Smooth muscle cell (in vitro differentiated cells): ENCODE data around the gene TMC1. TPM values are rescaled to one million over a fixed set of nuclear protein-coding genes. Genes with fewer than 3 reads are reported as not detected.

Source experiments
- DNase-seq: peaks from one replicate; lab custom pipeline; 2025; ENCODE audit not compliant: unreplicated experiment; lab: John Stamatoyannopoulos, UW
- H2AFZ ChIP-seq: fragments of 200-600 bp; sonication (generic); 2 replicates; pipeline ENCODE4 v1.6.0; 2016; ENCODE audit warnings: antibody characterized with exemption, low read depth, mild to moderate bottlenecking
- H3F3A ChIP-seq: fragments of 200-600 bp; sonication (generic); 2 replicates; pipeline ENCODE4 v1.6.0; 2017; ENCODE audit warnings: antibody characterized with exemption, low read depth
- H3K27ac ChIP-seq: fragments of 200-600 bp; sonication (generic); 2 replicates; pipeline ENCODE4 v1.5.1; 2016; ENCODE audit warnings: low read depth, mild to moderate bottlenecking
- H3K27me3 ChIP-seq: fragments of 200-600 bp; sonication (generic); 2 replicates; pipeline ENCODE4 v1.6.1; 2016; ENCODE audit warnings: low read depth, mild to moderate bottlenecking
- H3K36me3 ChIP-seq: fragments of 200-600 bp; sonication (generic); 2 replicates; pipeline ENCODE4 v1.5.1; 2016; ENCODE audit warnings: low read depth
- H3K4me1 ChIP-seq: fragments of 200-600 bp; sonication (generic); 2 replicates; pipeline ENCODE4 v1.5.1; 2016; ENCODE audit warnings: low read depth
- H3K4me2 ChIP-seq: fragments of 200-600 bp; sonication (generic); 2 replicates; pipeline ENCODE4 v1.6.0; 2016; ENCODE audit warnings: mild to moderate bottlenecking
- H3K4me3 ChIP-seq: fragments of 200-600 bp; sonication (generic); 2 replicates; pipeline ENCODE4 v1.5.1; 2016; ENCODE audit warnings: mild to moderate bottlenecking
- H3K79me2 ChIP-seq: fragments of 200-600 bp; sonication (generic); 2 replicates; pipeline ENCODE4 v1.6.0; 2016; ENCODE audit warnings: low read depth, mild to moderate bottlenecking
- H3K9ac ChIP-seq: fragments of 200-600 bp; sonication (generic); 2 replicates; pipeline ENCODE4 v1.6.0; 2016; ENCODE audit warnings: low read depth
- H3K9me3 ChIP-seq: fragments of 200-600 bp; sonication (generic); replicated peaks from 2 replicates; pipeline ENCODE4 v1.5.1; 2016; ENCODE audit warnings: low read depth
- H4K20me1 ChIP-seq: fragments of 200-600 bp; sonication (generic); 2 replicates; pipeline ENCODE4 v1.6.0; 2016; ENCODE audit warnings: low read depth
- WGBS: methylation state at CpG from one replicate; pipeline ENCODE4 v1.1.7; 2016; ENCODE audit warnings: low lambda C conversion rate; 5-methylcytosine and 5-hydroxymethylcytosine counted together
- polyA plus RNA-seq: library from polyadenylated mRNA; unstranded; fragments of >200 nt; fragmentation: Nextera tagmentation; extraction: Ambion mirVana; gene quantifications from 2 replicates; pipeline ENCODE4 v1.2.1, GENCODE V29; 2016
- total RNA-seq: library from RNA; depleted of rRNA; stranded (reverse); fragments of >200 nt; gene quantifications from 2 replicates; pipeline ENCODE4 v1.2.3, GENCODE V29; 2014
- TF ChIP-seq, protein P1 (sequence below): fragments of 200-600 bp; sonication (generic); IDR thresholded peaks from 2 replicates; pipeline ENCODE4 v1.5.1; 2017; ENCODE audit warnings: borderline replicate concordance, mild to moderate bottlenecking, antibody characterized with exemption; ENCODE audit not compliant: insufficient read depth, poor library complexity, severe bottlenecking

The TMC1 gene
- total and polyA plus RNA-seq, 2 experiments from 2014 or later = not detected

DNA sequence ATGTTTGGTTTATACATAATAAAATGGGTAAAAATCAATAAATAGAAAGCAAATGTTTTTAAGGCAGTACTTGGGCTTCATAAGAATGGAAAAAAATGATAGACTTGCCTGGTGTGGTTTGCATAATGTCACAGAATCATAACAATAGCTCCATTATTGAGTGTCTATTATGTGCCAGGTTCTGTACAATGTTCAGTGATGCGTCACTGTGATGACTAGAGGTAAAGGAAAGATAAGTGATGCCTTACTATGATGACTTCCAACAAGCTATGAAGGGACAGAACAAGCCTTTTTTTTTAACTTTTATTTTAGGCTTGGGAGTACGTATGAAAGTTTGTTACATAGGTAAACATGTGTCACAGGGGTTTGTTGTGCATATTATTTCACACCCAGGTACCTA lies 128.8 kb downstream of the TMC1 start:
- WGBS = 86% methylated on average over 2 of the region's 2 CpGs
- no peaks in the 10 kb centered on the region for H3K9me3 ChIP-seq
- H3K36me3 ChIP-seq = no peaks in the 10 kb centered on the region
- no peaks in the 10 kb centered on the region for H3K79me2 ChIP-seq
- H3K27ac ChIP-seq = no peak overlapping the region
- TF ChIP-seq, protein P1, sequence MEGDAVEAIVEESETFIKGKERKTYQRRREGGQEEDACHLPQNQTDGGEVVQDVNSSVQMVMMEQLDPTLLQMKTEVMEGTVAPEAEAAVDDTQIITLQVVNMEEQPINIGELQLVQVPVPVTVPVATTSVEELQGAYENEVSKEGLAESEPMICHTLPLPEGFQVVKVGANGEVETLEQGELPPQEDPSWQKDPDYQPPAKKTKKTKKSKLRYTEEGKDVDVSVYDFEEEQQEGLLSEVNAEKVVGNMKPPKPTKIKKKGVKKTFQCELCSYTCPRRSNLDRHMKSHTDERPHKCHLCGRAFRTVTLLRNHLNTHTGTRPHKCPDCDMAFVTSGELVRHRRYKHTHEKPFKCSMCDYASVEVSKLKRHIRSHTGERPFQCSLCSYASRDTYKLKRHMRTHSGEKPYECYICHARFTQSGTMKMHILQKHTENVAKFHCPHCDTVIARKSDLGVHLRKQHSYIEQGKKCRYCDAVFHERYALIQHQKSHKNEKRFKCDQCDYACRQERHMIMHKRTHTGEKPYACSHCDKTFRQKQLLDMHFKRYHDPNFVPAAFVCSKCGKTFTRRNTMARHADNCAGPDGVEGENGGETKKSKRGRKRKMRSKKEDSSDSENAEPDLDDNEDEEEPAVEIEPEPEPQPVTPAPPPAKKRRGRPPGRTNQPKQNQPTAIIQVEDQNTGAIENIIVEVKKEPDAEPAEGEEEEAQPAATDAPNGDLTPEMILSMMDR = no peak
- H4K20me1 ChIP-seq = no peaks in the 10 kb centered on the region
- H2AFZ ChIP-seq = no peak overlapping the region
- no peak overlapping the region for H3K9ac ChIP-seq
- no peak for DNase-seq
- H3F3A ChIP-seq = no peaks in the 10 kb centered on the region
- no peaks in the 10 kb centered on the region for H3K27me3 ChIP-seq
- no peak overlapping the region for H3K4me2 ChIP-seq
- H3K4me1 ChIP-seq = no peaks in the 10 kb centered on the region
- H3K4me3 ChIP-seq = no peak overlapping the region

DNA sequence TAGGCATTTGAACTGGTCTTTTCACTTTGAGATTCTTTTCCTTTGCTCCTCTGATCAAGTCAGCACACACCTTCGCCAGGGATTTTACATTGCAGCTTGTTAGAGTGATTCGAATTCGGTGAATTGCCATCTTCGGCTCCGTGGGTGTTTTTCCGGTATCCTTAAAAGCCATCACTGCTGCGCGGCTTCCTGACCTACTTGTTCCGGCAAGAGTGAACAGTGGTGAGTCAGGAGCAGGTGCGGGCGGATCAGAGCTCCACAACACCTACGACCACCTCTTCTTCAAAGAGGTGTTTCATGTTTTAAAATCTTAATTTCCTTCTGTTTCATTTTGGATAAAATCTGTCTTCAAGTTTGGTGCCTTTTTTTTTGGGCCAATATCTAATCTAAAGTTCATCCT lies 134.6 kb downstream of the TMC1 start:
- no peaks in the 10 kb centered on the region for H3K36me3 ChIP-seq
- no peaks in the 10 kb centered on the region for H3K27me3 ChIP-seq
- no peak overlapping the region for H3K9ac ChIP-seq
- no peak for DNase-seq
- no peak overlapping the region for H3K4me2 ChIP-seq
- TF ChIP-seq, protein P1 = no peak
- H3K27ac ChIP-seq = no peak overlapping the region
- no peaks in the 10 kb centered on the region for H3F3A ChIP-seq
- H3K9me3 ChIP-seq = no peaks in the 10 kb centered on the region
- H3K4me1 ChIP-seq = no peaks in the 10 kb centered on the region
- WGBS = 95% methylated on average over 12 of the region's 12 CpGs
- H3K79me2 ChIP-seq = no peaks in the 10 kb centered on the region
- H3K4me3 ChIP-seq = no peak overlapping the region
- no peak overlapping the region for H2AFZ ChIP-seq
- no peaks in the 10 kb centered on the region for H4K20me1 ChIP-seq

DNA sequence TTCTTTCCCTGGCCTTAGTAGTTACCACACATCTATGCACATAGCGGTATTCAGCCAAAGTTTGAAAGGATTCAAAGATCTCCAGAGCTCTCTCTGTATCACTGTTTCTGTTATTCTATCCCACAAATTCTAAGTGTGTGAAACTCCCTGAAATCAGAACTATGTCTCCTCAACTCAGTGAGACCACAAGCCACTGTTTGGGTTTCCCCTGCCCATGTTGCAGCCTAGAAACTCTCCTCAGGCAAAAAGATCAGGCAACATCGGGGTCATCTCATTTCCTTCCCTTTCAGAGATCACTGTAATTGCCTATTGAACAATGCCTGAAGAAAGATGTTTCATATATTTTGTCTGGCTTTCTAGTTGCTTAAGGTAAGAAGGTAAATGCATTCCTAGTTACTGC lies 135.6 kb downstream of the TMC1 start:
- Histone ChIP-seq H3K27me3 (no peaks in the 10 kb centered on the region), H3K4me3 (no peak overlapping the region), H3K4me1 (peaks cover 4% of the 10 kb centered on the region), H2AFZ (peak overlapping the region; percentile 43), H3K79me2 (no peaks in the 10 kb centered on the region), H3K27ac (no peak overlapping the region), H3K9me3 (no peaks in the 10 kb centered on the region), H3K36me3 (no peaks in the 10 kb centered on the region), H3F3A (no peaks in the 10 kb centered on the region), H4K20me1 (no peaks in the 10 kb centered on the region), H3K4me2 (no peak overlapping the region), H3K9ac (no peak overlapping the region)
- TF ChIP-seq, protein P1 = no peak
- DNase-seq = no peak
- 86% methylated on average over 2 of the region's 2 CpGs for WGBS

DNA sequence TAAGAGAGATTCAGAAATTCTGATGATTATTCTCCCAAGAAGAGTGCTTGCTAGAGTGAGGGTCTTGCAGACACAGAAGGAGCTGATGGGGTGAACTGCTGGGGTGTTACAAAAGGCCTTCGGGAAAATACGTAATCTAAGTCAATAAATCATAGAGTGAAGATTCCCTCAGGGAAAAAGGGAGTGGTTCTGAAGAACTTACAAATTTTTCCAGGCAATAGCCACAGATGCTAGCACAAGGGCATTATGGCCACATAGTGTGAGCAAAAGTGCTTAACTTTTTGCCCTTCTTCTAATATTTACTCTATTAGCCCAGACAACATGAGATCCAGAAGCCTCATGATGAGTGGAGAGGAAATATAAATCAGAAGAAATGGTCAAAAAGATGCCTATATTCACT lies 137.3 kb downstream of the TMC1 start:
- WGBS = 87% methylated on average over 2 of the region's 2 CpGs

More for the DNA sequence above, 137.3 kb downstream of the TMC1 start:
- Histone ChIP-seq H3F3A (no peaks in the 10 kb centered on the region), H3K9ac (no peak overlapping the region), H3K36me3 (no peaks in the 10 kb centered on the region), H3K27ac (no peak overlapping the region), H3K4me1 (peaks cover 4% of the 10 kb centered on the region), H3K27me3 (no peaks in the 10 kb centered on the region), H4K20me1 (no peaks in the 10 kb centered on the region), H3K4me2 (no peak overlapping the region), H3K9me3 (no peaks in the 10 kb centered on the region), H3K4me3 (no peak overlapping the region), H2AFZ (no peak overlapping the region), H3K79me2 (no peaks in the 10 kb centered on the region)
- no peak for DNase-seq
- TF ChIP-seq, protein P1 = no peak
